ENCODE measurements around the gene CHMP3. TPM values are rescaled to one million over a fixed set of nuclear protein-coding genes. Genes with fewer than 3 reads are reported as not detected.

Gene CHMP3
- 100 to 1,000 TPM; 166 to 213 (median 185) TPM for total RNA-seq

GRCh38 chr2:86562922-86563649, at the start of gene CHMP3:
Gene CHMP3 (minus strand): TSS chr2:86563443. CDS start chr2:86563348, 95 bp downstream.
- Histone ChIP-seq H3K27me3 (no peaks in the 10 kb centered on the region), H3K4me3 (peak within 1 kb of the TSS; percentile 70 to 89 (median 80)), H3K9me3 (no peaks in the 10 kb centered on the region), H3K27ac (replicated peaks in 1 of 4) (peak within 1 kb of the TSS; percentile 96 to 99 (median 97)), H3K4me1 (peaks cover 27 to 48% (median 46%) of the 10 kb centered on the region in 4 donors), H3K36me3 (peaks cover 0 to 4% (median 0%) of the 10 kb centered on the region in 4 donors)
- WGBS, result 0% methylated on average over 21 of the region's 57 CpGs
- TF ChIP-seq POLR2AphosphoS5 (IDR thresholded peaks at IDR 0.05), result peak; percentile 89 to 96
- no peak for TF ChIP-seq CTCF (IDR thresholded peaks at IDR 0.05)
- TF ChIP-seq EP300 (IDR thresholded peaks at IDR 0.05), result no peak
- TF ChIP-seq POLR2A (IDR thresholded peaks at IDR 0.05; ENCODE audit: low read depth), result peak; percentile 39
- DNase-seq (ENCODE audit: extremely low spot score), result peak; percentile 98
- intact Hi-C loops (cut with DNase I), result loop anchor here (2.0 kb wide), 1 partner anchor 60 kb away; the partner anchor contains the start of gene RNF103

- DNase-seq (ENCODE audit: extremely low spot score), result no peak
- no peak for TF ChIP-seq EP300 (IDR thresholded peaks at IDR 0.05)
- no peak for TF ChIP-seq CTCF (IDR thresholded peaks at IDR 0.05)
- no peak for TF ChIP-seq POLR2A (IDR thresholded peaks at IDR 0.05; ENCODE audit: low read depth)
- no peak for TF ChIP-seq POLR2AphosphoS5 (IDR thresholded peaks at IDR 0.05)
- intact Hi-C loops (cut with DNase I), result no loop called here
- peaks cover 34 to 93% (median 67%) of the 10 kb centered on the region in 4 donors for H3K36me3 ChIP-seq
- peaks cover 10 to 14% (median 11%) of the 10 kb centered on the region in 4 donors for H3K4me1 ChIP-seq
- WGBS, result 87% methylated on average over 1 of the region's 1 CpG
- H3K27ac ChIP-seq (replicated peaks in 1 of 4), result no peak overlapping the region
- no peak overlapping the region for H3K4me3 ChIP-seq
- H3K27me3 ChIP-seq, result no peaks in the 10 kb centered on the region
- no peaks in the 10 kb centered on the region for H3K9me3 ChIP-seq
Measured at GRCh38 chr2:86610871-86611270, 47.6 kb upstream of the CHMP3 start.

GRCh38 chr2:86608832-86609410, 45.7 kb upstream of the CHMP3 start:
- Histone ChIP-seq H3K4me1 (peaks cover 5 to 17% (median 11%) of the 10 kb centered on the region in 4 donors), H3K4me3 (no peak overlapping the region), H3K9me3 (no peaks in the 10 kb centered on the region), H3K36me3 (peaks cover 36 to 93% (median 72%) of the 10 kb centered on the region in 4 donors), H3K27ac (replicated peaks in 1 of 4) (peak overlapping the region in 1 of 4 donors; percentile 13), H3K27me3 (no peaks in the 10 kb centered on the region)
- DNase-seq (ENCODE audit: extremely low spot score), result no peak
- WGBS, result 100% methylated on average over 2 of the region's 2 CpGs
- TF ChIP-seq POLR2A (IDR thresholded peaks at IDR 0.05; ENCODE audit: low read depth) (no peak), CTCF (IDR thresholded peaks at IDR 0.05) (no peak), EP300 (IDR thresholded peaks at IDR 0.05) (no peak), POLR2AphosphoS5 (IDR thresholded peaks at IDR 0.05) (no peak)
- intact Hi-C loops (cut with DNase I), result no loop called here

GRCh38 chr2:86603905-86604304, 40.7 kb upstream of the CHMP3 start:
- TF ChIP-seq EP300 (IDR thresholded peaks at IDR 0.05) (no peak), POLR2AphosphoS5 (IDR thresholded peaks at IDR 0.05) (peak in 1 of 2 donors; percentile 17)
- Histone ChIP-seq H3K9me3 (no peaks in the 10 kb centered on the region), H3K4me1 (peaks cover 0 to 16% (median 7%) of the 10 kb centered on the region in 4 donors), H3K4me3 (no peak overlapping the region), H3K27me3 (no peaks in the 10 kb centered on the region), H3K36me3 (peaks cover 31 to 64% (median 48%) of the 10 kb centered on the region in 4 donors), H3K27ac (replicated peaks in 1 of 4) (no peak overlapping the region)
- DNase-seq (ENCODE audit: extremely low spot score), result no peak
- WGBS, result 92% methylated on average over 4 of the region's 4 CpGs
- intact Hi-C loops (cut with DNase I), result no loop called here

- WGBS, result 31% methylated on average over 2 of the region's 2 CpGs
- no peaks in the 10 kb centered on the region for H3K9me3 ChIP-seq
- H3K36me3 ChIP-seq, result peaks cover 10 to 17% (median 14%) of the 10 kb centered on the region in 4 donors
- intact Hi-C loops (cut with DNase I), result no loop called here
- H3K27ac ChIP-seq (replicated peaks in 1 of 4), result peak overlapping the region in 3 of 4 donors; percentile 3 to 39 (median 17)
- H3K4me1 ChIP-seq, result peaks cover 11 to 30% (median 16%) of the 10 kb centered on the region in 4 donors
- H3K27me3 ChIP-seq, result no peaks in the 10 kb centered on the region
- DNase-seq (ENCODE audit: extremely low spot score), result no peak
- no peak overlapping the region for H3K4me3 ChIP-seq
- TF ChIP-seq POLR2A (IDR thresholded peaks at IDR 0.05; ENCODE audit: low read depth), result no peak
- TF ChIP-seq EP300 (IDR thresholded peaks at IDR 0.05), result no peak
- no peak for TF ChIP-seq CTCF (IDR thresholded peaks at IDR 0.05)
- TF ChIP-seq POLR2AphosphoS5 (IDR thresholded peaks at IDR 0.05), result no peak
Measured at GRCh38 chr2:86598966-86599365, 35.7 kb upstream of the CHMP3 start.

Measured in esophagus muscularis mucosa (tissue), 4 donors.